Esophagus squamous epithelium (tissue), 5 donors: ENCODE measurements around the gene FOCAD. TPM values are rescaled to one million over a fixed set of nuclear protein-coding genes. Genes with fewer than 3 reads are reported as not detected.

ENCODE experiments used
- DNase-seq: peaks from one replicate; lab custom pipeline; 2025; lab: John Stamatoyannopoulos, UW
- H3K27ac ChIP-seq, 4 donors: fragments of 200-600 bp; sonication (generic); one replicate each; pipeline ENCODE4 v1.5.1; 2016 to 2019; ENCODE audit warnings: mild to moderate bottlenecking in 1 of 4
- H3K27me3 ChIP-seq, 4 donors: fragments of 200-600 bp; sonication (generic); 1 replicate in 3 of 4; 2 replicates in 1 of 4; pipeline versions ENCODE4 v1.5.1 to v1.6.0; 2017 to 2021; ENCODE audit warnings: antibody characterized with exemption in 1 of 4
- H3K36me3 ChIP-seq, 3 donors: fragments of 200-600 bp; sonication (generic); one replicate each; pipeline ENCODE4 v1.5.1; 2016 to 2019
- H3K4me1 ChIP-seq, 3 donors: fragments of 200-600 bp; sonication (generic); one replicate each; pipeline ENCODE4 v1.5.1; 2017 to 2019
- H3K4me3 ChIP-seq, 4 donors: fragments of 200-600 bp; sonication (generic); 1 replicate in 3 of 4; 2 replicates in 1 of 4; pipeline ENCODE4 v1.5.1; 2016 to 2019; ENCODE audit warnings: mild to moderate bottlenecking in 2 of 4, moderate library complexity in 1 of 4
- H3K9me3 ChIP-seq, 3 donors: fragments of 200-600 bp; sonication (generic); one replicate each; pipeline ENCODE4 v1.5.1; 2016 to 2019
- POLR2A ChIP-seq, 4 donors: fragments of 450-650 bp; IDR thresholded peaks; one replicate each; pipeline ENCODE4 v1.6.1; 2017; ENCODE audit warnings: antibody characterized with exemption in 4 of 4, mild to moderate bottlenecking in 4 of 4, moderate library complexity in 3 of 4
- WGBS, 2 donors: methylation state at CpG; one replicate each; pipeline ENCODE4 v1.1.5; 2018; 5-methylcytosine and 5-hydroxymethylcytosine counted together
- intact Hi-C: fragments of 100-400 bp; cut with DNase I; formaldehyde crosslinking; loops from one replicate; pipeline ENCODE4 v1.15.0; 2022
- total RNA-seq, 4 donors: library from RNA; depleted of rRNA; stranded (reverse); fragments of >200 nt; gene quantifications; one replicate each; pipeline ENCODE4 v1.1.0, GENCODE V29; 2016
- TF ChIP-seq, protein P1 (sequence below), 6 experiments: fragments of 450-650 bp in 4 of 6; fragments of 200-600 bp in 2 of 6; sonication (generic) in 2 of 6; IDR thresholded peaks; one replicate each; pipeline ENCODE4 v1.5.1; 2016 to 2019; ENCODE audit warnings: antibody characterized with exemption in 6 of 6, mild to moderate bottlenecking in 4 of 6, moderate library complexity in 4 of 6
- donor health status: DM: yes; HTN: yes; CAD: no.

FOCAD gene
- total RNA-seq, 4 donors from 2014 or later, result 20.7 to 34.9 (median 25.5) TPM

DNA sequence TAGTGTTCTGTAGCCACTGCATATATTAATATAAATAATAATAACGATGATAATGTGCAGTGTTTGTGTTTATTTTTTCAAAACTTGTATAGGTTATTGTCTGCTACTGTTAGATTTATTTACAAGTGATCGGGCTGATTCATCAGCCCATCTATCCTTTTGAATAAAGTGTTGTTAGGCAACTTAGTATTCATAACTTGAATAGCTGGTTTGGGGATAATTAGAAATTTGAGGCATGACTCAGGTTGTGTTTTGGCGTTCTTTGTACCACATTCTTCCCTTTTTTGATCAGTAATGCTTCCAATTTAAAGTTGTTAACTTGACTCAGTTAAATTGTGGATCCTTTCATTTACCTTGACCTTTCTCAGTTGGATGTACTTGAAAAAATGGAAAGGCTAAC, 69.7 kb downstream of the FOCAD start:
- H3K4me1 ChIP-seq, result peaks cover 0 to 11% (median 4%) of the 10 kb centered on the region in 3 donors
- H3K4me3 ChIP-seq, result no peak overlapping the region
- no peaks in the 10 kb centered on the region for H3K9me3 ChIP-seq
- no peak for TF ChIP-seq POLR2A (IDR thresholded peaks at IDR 0.05)
- TF ChIP-seq, protein P1, sequence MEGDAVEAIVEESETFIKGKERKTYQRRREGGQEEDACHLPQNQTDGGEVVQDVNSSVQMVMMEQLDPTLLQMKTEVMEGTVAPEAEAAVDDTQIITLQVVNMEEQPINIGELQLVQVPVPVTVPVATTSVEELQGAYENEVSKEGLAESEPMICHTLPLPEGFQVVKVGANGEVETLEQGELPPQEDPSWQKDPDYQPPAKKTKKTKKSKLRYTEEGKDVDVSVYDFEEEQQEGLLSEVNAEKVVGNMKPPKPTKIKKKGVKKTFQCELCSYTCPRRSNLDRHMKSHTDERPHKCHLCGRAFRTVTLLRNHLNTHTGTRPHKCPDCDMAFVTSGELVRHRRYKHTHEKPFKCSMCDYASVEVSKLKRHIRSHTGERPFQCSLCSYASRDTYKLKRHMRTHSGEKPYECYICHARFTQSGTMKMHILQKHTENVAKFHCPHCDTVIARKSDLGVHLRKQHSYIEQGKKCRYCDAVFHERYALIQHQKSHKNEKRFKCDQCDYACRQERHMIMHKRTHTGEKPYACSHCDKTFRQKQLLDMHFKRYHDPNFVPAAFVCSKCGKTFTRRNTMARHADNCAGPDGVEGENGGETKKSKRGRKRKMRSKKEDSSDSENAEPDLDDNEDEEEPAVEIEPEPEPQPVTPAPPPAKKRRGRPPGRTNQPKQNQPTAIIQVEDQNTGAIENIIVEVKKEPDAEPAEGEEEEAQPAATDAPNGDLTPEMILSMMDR (IDR thresholded peaks at IDR 0.05), result no peak
- no peak for DNase-seq
- intact Hi-C loops, result no loop called here
- H3K27me3 ChIP-seq, result no peaks in the 10 kb centered on the region
- no peak overlapping the region for H3K27ac ChIP-seq
- WGBS, 2 donors, result 36 to 51% methylated on average over 3 of the region's 3 CpGs
- H3K36me3 ChIP-seq, result peaks cover 0 to 7% (median 0%) of the 10 kb centered on the region in 3 donors

- WGBS, 2 donors, result 76 to 80% methylated on average over 2 of the region's 2 CpGs
- Histone ChIP-seq H3K27me3 (no peaks in the 10 kb centered on the region), H3K36me3 (peaks cover 0 to 9% (median 0%) of the 10 kb centered on the region in 3 donors), H3K27ac (no peak overlapping the region), H3K9me3 (no peaks in the 10 kb centered on the region), H3K4me3 (no peak overlapping the region), H3K4me1 (peaks cover 0 to 11% (median 4%) of the 10 kb centered on the region in 3 donors)
- intact Hi-C loops, result no loop called here
- DNase-seq, result no peak
- TF ChIP-seq POLR2A (IDR thresholded peaks at IDR 0.05), result no peak
- TF ChIP-seq, protein P1 (IDR thresholded peaks at IDR 0.05), result no peak
These were observed 70.5 kb downstream of the FOCAD start for GRCh38 chr9:20754556-20754955.

GRCh38 chr9:20760246-20760891, 76.3 kb downstream of the FOCAD start:
- no peak for DNase-seq

GRCh38 chr9:20770947-20771346, 86.9 kb downstream of the FOCAD start:
- no peaks in the 10 kb centered on the region for H3K4me1 ChIP-seq
- no peaks in the 10 kb centered on the region for H3K27me3 ChIP-seq
- WGBS, 2 donors, result 78 to 92% methylated on average over 1 of the region's 1 CpG
- DNase-seq, result no peak
- H3K9me3 ChIP-seq, result no peaks in the 10 kb centered on the region
- H3K36me3 ChIP-seq, result peaks cover 0 to 31% (median 5%) of the 10 kb centered on the region in 3 donors
- no peak for TF ChIP-seq POLR2A (IDR thresholded peaks at IDR 0.05)
- TF ChIP-seq, protein P1 (IDR thresholded peaks at IDR 0.05), result no peak
- intact Hi-C loops, result no loop called here
- no peak overlapping the region for H3K4me3 ChIP-seq
- no peak overlapping the region for H3K27ac ChIP-seq

More at GRCh38 chr9:20760246-20760891, 76.3 kb downstream of the FOCAD start:
- Histone ChIP-seq H3K4me1 (peaks cover 0 to 8% (median 0%) of the 10 kb centered on the region in 3 donors), H3K27ac (no peak overlapping the region), H3K36me3 (peaks cover 0 to 22% (median 0%) of the 10 kb centered on the region in 3 donors), H3K4me3 (no peak overlapping the region), H3K27me3 (no peaks in the 10 kb centered on the region), H3K9me3 (no peaks in the 10 kb centered on the region)
- 52 to 54% methylated on average over 3 of the region's 3 CpGs for WGBS, 2 donors
- intact Hi-C loops, result no loop called here
- TF ChIP-seq, protein P1 (IDR thresholded peaks at IDR 0.05), result no peak
- no peak for TF ChIP-seq POLR2A (IDR thresholded peaks at IDR 0.05)

DNA sequence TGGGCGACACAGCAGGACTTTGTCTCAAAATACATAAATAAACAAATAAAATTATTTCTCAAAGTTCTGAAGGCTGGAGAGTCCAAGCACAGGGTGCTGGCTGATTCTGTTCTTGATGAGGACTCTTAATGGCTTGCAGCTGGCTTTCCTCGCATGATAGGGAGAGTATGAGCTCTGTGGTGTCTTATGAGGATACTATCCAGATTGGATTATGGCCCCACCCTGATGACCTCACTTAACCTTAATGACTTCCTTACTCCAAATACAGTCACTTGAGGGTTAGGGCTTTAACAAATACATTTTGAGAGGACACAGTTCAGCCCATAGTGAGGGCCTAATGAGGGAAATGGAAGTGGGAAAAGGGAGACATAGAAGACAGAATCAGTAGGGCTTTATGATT, 87.7 kb downstream of the FOCAD start:
- intact Hi-C loops, result no loop called here
- Histone ChIP-seq H3K4me3 (no peak overlapping the region), H3K9me3 (no peaks in the 10 kb centered on the region), H3K4me1 (no peaks in the 10 kb centered on the region), H3K27me3 (no peaks in the 10 kb centered on the region), H3K36me3 (peaks cover 0 to 29% (median 5%) of the 10 kb centered on the region in 3 donors), H3K27ac (no peak overlapping the region)
- no peak for DNase-seq
- WGBS, 2 donors, result 83 to 85% methylated on average over 1 to 2 of the region's 2 CpGs
- TF ChIP-seq POLR2A (IDR thresholded peaks at IDR 0.05), result no peak
- TF ChIP-seq, protein P1 (IDR thresholded peaks at IDR 0.05), result no peak
